Body of pancreas (tissue), 4 donors: ENCODE data around the gene NUP188. TPM values are rescaled to one million over a fixed set of nuclear protein-coding genes. Genes with fewer than 3 reads are reported as not detected.

Experiments used
- ATAC-seq: fragments of 150-250 bp; one replicate; pipeline ENCODE4 v1.9.1; 2016
- DNase-seq, 4 donors: peaks; one replicate each; pipeline ENCODE4 v3.0.0-alpha.2; 2019
- H3K27ac ChIP-seq, 4 donors: fragments of 200-600 bp; sonication (generic); 1 replicate in 3 of 4; 2 replicates in 1 of 4; pipeline versions ENCODE4 v1.5.1 to v1.6.1; 2016 to 2019; ENCODE audit warnings: mild to moderate bottlenecking in 1 of 4, mixed read lengths in 1 of 4, moderate library complexity in 1 of 4
- H3K27me3 ChIP-seq, 2 donors: fragments of 200-600 bp; sonication (generic); one replicate each; pipeline ENCODE4 v1.6.0; 2016; ENCODE audit warnings: mild to moderate bottlenecking in 1 of 2
- H3K36me3 ChIP-seq, 2 donors: fragments of 200-600 bp; sonication (generic); replicated peaks in 1 of 2; 2 replicates each; pipeline ENCODE4 v1.5.1; 2016; ENCODE audit warnings: low read depth in 2 of 2; ENCODE audit not compliant: insufficient read depth in 1 of 2
- H3K4me1 ChIP-seq: fragments of 200-600 bp; sonication (generic); one replicate; pipeline ENCODE4 v1.6.0; 2016
- H3K4me3 ChIP-seq, 2 donors: fragments of 200-600 bp; sonication (generic); 1 replicate in 1 of 2; 2 replicates in 1 of 2; pipeline ENCODE4 v1.5.1; 2016 to 2019
- H3K9me3 ChIP-seq, 3 donors: fragments of 200-600 bp; sonication (generic); 1 replicate in 2 of 3; 2 replicates in 1 of 3; pipeline ENCODE4 v1.5.1; 2016
- CTCF ChIP-seq, 7 experiments: fragments of 450-650 bp in 4 of 7; fragments of 200-600 bp in 3 of 7; sonication (generic) in 3 of 7; IDR thresholded peaks; one replicate each; pipeline ENCODE4 v1.5.1; 2016 to 2019; ENCODE audit warnings: antibody characterized with exemption in 7 of 7
- POLR2A ChIP-seq, 3 donors: fragments of 450-650 bp; IDR thresholded peaks; one replicate each; pipeline ENCODE4 v1.6.1; 2016; ENCODE audit warnings: antibody characterized with exemption in 3 of 3, mild to moderate bottlenecking in 2 of 3
- WGBS, 2 donors: methylation state at CpG; one replicate each; pipeline ENCODE4 v1.1.5; 2017; 5-methylcytosine and 5-hydroxymethylcytosine counted together
- intact Hi-C: fragments of 100-400 bp; cut with DNase I; formaldehyde crosslinking; loops from one replicate; pipeline ENCODE4 v1.15.1; 2023
- total RNA-seq, 2 donors: library from RNA; depleted of rRNA; stranded (reverse); fragments of >200 nt; gene quantifications; one replicate each; pipeline ENCODE4 v1.1.0, GENCODE V29; 2016

The NUP188 gene
- total RNA-seq, 2 donors from 2014 or later: 15.2 to 18.9 TPM

- intact Hi-C loops: no loop called here
- H3K27ac ChIP-seq: no peak overlapping the region
- ATAC-seq (no peak), DNase-seq (no peak)
- 88 to 91% methylated on average over 5 of the region's 5 CpGs for WGBS, 2 donors
- no peaks in the 10 kb centered on the region for H3K27me3 ChIP-seq
- H3K4me3 ChIP-seq: no peak overlapping the region
- H3K4me1 ChIP-seq: peaks cover 16% of the 10 kb centered on the region
- H3K36me3 ChIP-seq: peaks cover 2 to 5% of the 10 kb centered on the region in 2 donors
- TF ChIP-seq CTCF (IDR thresholded peaks at IDR 0.05) (no peak), POLR2A (IDR thresholded peaks at IDR 0.05) (no peak)
- H3K9me3 ChIP-seq: no peaks in the 10 kb centered on the region
These were observed 106.8 kb downstream of the NUP188 start for GRCh38 chr9:129054163-129054851.

Other genes starting within 250 kb of the NUP188 start
- 10 to 100 TPM in 1 of 2 donors, 1 to 10 TPM in 1; 4.9 to 10.2 TPM for gene PKN3, start 245.2 kb upstream of the NUP188 start, total RNA-seq
- 10 to 100 TPM; 21.1 to 64.9 TPM for gene ZDHHC12, start 223.6 kb upstream of the NUP188 start, total RNA-seq
- 10 to 100 TPM; 25.7 to 41.9 TPM for gene ZER1, start 175.8 kb upstream of the NUP188 start, total RNA-seq
- gene TBC1D13, start 160.4 kb upstream of the NUP188 start, total RNA-seq: 10 to 100 TPM; 17.5 to 19.5 TPM
- gene ENDOG, start 129.2 kb upstream of the NUP188 start, total RNA-seq: 10 to 100 TPM; 22.4 to 24.9 TPM
- 10 to 100 TPM; 16.2 to 16.3 TPM for gene SPOUT1, start 117.9 kb upstream of the NUP188 start, total RNA-seq
- gene KYAT1, start 65.7 kb upstream of the NUP188 start, total RNA-seq: 1 to 10 TPM; 2.6 to 4.3 TPM
- 10 to 100 TPM; 21.0 to 23.7 TPM for gene LRRC8A, start 65.6 kb upstream of the NUP188 start, total RNA-seq
- 10 to 100 TPM; 48.8 to 65.3 TPM for gene PHYHD1, start 26.7 kb upstream of the NUP188 start, total RNA-seq
- 10 to 100 TPM in 1 of 2 donors, 1 to 10 TPM in 1; 8.0 to 12.2 TPM for gene DOLK, start 96 bp upstream of the NUP188 start, total RNA-seq
- 100 to 1,000 TPM; 104 to 108 TPM for gene SH3GLB2, start 80.6 kb downstream of the NUP188 start, total RNA-seq
- 10 to 100 TPM; 11.9 to 36.6 TPM for gene MIGA2, start 88.9 kb downstream of the NUP188 start, total RNA-seq
- gene DOLPP1, start 133.4 kb downstream of the NUP188 start, total RNA-seq: 1 to 10 TPM; 2.9 to 7.9 TPM
- gene CRAT, start 163.1 kb downstream of the NUP188 start, total RNA-seq: 100 to 1,000 TPM in 1 of 2 donors, 10 to 100 TPM in 1; 84.8 to 112 TPM
- 10 to 100 TPM; 32.7 to 52.1 TPM for gene PTPA, start 163.7 kb downstream of the NUP188 start, total RNA-seq
- 1 to 10 TPM; 3.0 to 4.4 TPM for gene IER5L, start 230.6 kb downstream of the NUP188 start, total RNA-seq